ENCODE results near the gene FAM50B.
"Not testable (repeated sequence)": the region's sequence is repeated elsewhere in the genome, so short reads cannot be mapped to it uniquely, and the experiment has no call there.

FAM50B gene

DNA sequence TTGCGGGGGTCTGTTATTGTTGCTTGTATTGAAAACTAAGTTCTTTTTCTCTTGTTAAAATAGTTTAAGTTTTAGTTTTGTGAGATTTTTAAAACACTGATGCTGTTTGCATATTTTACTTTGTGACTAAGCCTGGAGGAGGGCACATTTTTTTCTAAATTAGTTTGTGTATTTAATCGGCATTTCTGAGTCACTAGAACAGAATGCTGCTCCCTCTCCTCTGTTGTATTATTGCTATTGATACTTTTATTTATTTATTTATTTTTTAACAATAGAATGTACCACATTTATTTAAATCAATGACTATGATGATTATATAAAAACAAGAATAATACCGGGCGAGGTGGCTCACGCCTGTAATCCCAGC lies 5.1 kb upstream of the FAM50B start:
- no peak for DNase-seq (ENCODE audit: low read depth, low spot score)
- H3K27ac ChIP-seq = no peak overlapping the region

DNA sequence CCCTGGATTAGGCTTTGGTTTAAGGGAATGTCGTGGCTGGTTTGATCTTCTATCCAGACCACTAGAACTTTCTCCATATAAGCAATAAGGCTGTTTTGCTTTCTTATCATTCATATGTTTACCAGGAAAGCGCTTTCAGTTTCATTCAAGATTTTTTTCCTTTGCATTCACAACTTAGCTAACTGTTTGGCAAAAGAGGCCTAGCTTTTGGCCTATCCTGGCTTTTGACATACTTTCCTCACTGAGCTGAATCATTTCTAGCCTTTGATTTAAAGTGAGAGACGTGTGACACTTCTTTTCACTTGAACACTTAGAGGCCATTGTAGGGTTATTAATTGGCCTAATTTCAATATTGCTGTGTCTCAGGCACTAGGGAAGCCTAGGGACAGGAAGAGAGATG lies 1.7 kb upstream of the FAM50B start:
- no peak overlapping the region for H3K27ac ChIP-seq
- no peak for DNase-seq (ENCODE audit: low read depth, low spot score)

DNA sequence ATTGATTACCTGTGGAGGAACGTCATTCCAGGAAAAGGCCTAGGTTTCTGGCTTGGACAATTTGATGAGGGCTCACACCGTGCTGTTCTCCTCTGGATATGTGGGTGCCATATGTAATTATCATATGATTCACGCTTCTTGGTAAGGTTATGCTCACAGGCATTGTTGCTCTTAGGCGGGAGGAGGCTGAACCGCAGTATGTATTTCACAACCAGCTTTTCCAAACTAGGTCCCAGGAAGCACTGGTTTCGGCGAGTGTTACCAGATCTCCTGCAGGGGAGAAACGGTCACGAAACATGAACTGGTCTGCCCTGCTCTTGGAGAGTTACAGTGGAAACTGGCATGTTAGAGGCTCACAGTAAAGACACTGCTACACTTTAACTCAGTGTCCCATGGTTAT lies 793 bp upstream of the FAM50B start:
- DNase-seq (ENCODE audit: low read depth, low spot score) = no peak
- H3K27ac ChIP-seq = peak overlapping the region; percentile 39

DNA sequence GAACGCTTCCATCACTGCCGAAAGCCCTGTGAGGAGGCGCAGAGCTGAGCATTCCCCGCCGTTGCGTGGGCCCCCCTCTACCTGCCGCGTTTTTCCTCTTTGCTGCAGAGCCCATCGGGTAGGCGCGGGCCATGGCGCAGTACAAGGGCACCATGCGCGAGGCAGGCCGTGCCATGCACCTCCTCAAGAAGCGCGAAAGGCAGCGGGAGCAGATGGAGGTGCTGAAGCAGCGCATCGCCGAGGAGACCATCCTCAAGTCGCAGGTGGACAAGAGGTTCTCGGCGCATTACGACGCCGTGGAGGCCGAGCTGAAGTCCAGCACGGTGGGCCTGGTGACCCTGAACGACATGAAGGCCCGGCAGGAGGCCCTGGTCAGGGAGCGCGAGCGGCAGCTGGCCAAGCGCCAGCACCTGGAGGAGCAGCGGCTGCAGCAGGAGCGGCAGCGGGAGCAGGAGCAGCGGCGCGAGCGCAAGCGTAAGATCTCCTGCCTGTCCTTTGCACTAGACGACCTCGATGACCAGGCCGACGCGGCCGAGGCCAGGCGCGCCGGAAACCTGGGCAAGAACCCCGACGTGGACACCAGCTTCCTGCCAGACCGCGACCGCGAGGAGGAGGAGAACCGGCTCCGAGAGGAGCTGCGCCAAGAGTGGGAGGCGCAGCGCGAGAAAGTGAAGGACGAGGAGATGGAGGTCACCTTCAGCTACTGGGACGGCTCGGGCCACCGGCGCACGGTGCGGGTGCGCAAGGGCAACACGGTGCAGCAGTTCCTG lies 693 bp downstream of the FAM50B start:
- DNase-seq (ENCODE audit: low read depth, low spot score) = no peak
- no peak overlapping the region for H3K27ac ChIP-seq

DNA sequence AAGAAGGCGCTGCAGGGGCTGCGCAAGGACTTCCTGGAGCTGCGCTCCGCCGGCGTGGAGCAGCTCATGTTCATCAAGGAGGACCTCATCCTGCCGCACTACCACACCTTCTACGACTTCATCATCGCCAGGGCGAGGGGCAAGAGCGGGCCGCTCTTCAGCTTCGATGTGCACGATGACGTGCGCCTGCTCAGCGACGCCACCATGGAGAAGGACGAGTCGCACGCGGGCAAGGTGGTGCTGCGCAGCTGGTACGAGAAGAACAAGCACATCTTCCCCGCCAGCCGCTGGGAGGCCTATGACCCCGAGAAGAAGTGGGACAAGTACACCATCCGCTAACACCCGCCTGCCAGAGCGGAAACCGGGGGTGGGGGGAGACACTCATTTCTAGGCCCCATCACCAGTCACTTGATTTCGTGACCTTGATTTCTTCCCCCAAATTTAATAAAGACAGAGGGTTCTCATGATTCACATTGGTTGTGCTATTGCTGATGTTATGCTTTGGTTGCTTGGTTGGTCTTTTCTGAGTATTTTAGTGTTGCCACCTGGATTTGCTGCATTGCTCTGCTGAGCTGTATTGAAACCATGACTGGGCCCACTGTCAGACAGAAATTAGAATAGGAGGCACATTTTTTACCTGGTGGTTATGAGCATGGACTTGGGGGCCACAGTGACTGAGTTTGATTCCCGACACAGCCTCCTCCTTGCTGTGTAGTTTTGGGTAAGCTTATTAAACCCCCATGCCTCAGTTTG lies 1.5 kb downstream of the FAM50B start:
- no peak for DNase-seq (ENCODE audit: low read depth, low spot score)
- H3K27ac ChIP-seq = no peak overlapping the region

DNA sequence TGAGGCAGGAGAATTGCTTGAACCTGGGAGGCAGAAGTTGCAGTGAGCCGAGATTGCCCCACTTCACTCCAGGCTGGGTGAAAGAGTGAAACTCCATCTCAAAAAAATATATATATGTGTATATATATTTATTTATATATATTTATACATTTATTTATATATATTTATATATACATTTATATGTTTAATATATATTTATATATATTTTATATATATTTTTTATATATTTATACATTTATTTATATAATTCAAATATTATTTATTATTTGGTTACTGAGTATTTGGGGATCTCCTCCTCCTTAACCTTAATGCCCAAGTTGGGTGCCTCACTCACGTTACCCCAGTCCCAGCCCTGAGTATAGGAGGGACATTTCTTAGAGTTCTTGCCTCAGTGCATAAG lies 2.7 kb downstream of the FAM50B start:
- H3K27ac ChIP-seq = no peak overlapping the region
- DNase-seq (ENCODE audit: low read depth, low spot score) = no peak

DNA sequence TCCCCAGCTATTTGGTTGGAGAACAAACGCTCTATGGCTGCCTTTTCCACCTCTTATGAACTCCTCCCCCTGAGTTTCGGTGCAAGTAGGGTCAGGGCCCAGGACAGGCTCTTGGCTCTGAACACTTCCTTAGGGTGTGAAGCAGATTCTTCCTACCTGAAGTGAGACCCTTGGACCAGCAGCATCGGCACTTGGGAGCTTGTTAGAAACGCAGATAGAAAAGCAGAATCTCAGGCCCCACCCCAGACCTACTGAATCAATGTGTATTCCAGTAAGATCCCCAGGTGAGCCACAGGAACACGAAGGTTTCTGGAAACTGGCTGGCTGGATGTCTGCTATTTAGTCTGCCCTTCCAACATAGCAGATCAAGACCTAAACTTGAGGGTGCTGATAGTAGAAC lies 3.2 kb downstream of the FAM50B start:
- no peak for DNase-seq (ENCODE audit: low read depth, low spot score)
- no peak overlapping the region for H3K27ac ChIP-seq

DNA sequence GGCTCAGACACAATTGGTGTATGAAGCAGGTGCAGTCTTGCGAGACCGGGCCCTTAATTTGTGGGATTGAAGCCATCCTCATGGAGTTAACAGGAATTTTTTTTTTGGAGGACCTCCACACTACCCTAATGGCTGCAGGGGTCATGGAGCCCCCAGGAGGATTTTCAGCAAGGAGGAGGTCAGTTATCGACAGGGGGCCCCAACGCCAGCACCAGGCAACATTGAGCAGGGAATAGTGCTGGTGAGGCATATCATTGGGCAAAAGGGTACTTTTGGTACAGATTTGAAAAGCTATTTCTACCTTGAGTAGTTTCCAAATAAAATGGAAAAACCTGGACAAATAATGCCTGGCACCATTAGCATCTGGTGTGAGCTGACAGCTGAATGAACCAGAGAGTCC lies 6.7 kb downstream of the FAM50B start:
- no peak for DNase-seq (ENCODE audit: low read depth, low spot score)
- no peak overlapping the region for H3K27ac ChIP-seq

DNA sequence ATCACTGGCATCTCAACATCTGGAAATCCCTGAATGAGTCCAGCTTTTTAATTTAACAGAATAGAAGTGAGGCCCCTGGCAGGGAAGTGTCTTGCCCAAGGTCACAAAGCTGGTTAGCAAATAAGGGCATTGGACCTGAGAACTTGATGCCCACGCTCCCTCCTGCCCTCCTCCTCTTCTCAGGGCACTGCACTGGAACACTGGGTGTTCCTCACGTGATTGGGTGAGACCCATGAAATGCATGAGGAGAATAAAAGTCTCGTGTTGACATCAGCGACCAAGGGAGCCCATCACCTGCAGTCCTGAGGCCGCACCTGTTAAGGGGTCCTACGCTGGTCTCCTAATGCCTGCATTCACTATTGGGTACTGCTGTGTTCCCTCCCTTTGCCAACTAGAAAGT lies 7.4 kb downstream of the FAM50B start:
- no peak overlapping the region for H3K27ac ChIP-seq
- DNase-seq (ENCODE audit: low read depth, low spot score) = no peak

DNA sequence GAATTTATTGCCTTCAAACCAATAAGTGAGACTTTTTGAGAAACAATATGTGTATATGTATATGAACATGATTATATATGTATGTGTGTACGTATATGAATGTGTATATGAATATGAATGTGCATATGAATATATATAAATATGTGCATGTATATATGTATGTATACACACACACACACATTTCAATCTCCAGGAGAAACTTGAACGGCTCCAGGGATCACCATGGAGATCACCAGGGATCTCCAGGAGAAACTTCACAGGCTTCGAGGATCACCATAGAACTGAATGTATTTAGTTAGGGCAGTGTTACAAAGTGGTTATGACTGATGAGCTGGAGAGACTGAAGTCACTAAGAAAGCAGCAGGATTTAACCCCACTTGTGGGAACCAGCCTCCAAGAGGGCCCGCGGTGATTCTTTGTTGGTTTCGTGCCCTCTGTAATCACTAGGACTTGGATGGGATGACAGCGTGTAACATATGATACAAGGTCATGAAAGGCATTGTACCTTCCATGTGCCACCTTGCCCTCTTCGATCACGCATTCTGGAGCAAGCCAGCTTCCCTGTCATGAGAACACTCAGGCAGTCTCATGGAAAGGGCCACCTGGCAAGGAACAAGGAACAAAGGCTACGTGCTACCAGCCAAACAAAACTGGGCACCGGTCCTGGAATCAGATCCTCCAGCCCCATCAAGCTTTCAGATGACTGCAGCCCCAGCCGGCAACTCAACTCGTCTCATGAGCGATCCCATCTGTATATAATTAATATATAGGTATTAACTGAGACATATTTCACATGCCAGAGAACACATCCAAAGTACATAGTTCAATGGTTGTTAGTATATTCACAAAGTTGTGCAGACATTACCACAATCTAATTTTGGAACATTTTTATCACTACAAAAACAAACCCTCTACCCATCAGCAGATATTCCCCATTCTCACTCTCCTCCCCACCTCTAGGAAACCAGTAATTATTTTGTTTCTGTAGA lies 8.6 kb downstream of the FAM50B start:
- DNase-seq (ENCODE audit: low read depth, low spot score) = no peak
- H3K27ac ChIP-seq = no peak overlapping the region

DNA sequence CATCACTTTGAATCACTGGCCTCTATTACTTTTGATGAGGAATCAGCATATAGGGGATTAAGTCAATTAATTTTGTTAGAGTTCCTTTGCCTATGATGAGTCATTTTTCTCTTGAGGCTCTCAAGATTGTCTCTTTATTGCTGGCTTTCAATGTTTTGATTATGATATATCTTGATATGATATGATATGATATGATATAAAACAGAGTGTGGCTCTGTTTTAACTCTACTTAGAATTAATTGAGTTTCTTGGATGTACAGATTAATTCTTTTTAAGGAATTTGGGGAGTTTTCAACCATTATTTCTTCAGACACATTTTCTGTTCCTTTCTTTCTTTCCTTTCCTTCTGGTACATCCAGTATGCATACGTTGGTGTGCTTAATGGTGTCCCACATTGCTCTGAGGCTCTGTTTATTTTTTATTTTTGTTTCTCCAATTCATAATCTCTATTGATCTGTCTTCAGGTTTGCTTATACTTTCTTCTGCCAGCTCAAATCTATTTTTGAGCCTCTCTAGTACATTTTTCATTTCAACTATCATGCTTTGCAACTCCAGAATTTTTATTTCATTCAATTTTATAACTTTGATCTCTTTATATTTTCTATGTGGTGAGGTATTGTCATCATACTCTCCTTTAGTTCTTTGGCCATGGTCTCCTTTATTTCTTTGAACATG lies 10.8 kb downstream of the FAM50B start:
- DNase-seq (ENCODE audit: low read depth, low spot score) = no peak
- no peak overlapping the region for H3K27ac ChIP-seq

DNA sequence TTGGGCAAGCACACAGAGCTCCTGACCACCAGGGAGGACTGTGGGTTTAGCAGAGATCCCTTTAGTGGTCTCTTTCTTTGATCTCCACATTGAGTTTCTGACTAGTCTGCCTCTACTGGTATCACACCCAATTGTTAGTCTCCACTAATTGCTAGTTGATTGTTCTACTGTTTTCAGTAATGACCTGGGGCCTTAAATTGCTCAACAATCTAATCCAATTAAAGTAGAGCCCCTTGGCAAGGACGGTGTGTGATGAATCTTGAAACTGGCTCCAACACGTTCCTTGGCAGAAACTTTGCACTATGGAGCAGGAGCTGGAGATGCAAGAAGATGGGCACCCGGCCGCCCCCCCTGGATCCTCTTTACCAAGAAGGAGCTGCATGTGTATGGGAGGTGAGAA lies 12.3 kb downstream of the FAM50B start:
- H3K27ac ChIP-seq = no peak overlapping the region
- no peak for DNase-seq (ENCODE audit: low read depth, low spot score)

DNA sequence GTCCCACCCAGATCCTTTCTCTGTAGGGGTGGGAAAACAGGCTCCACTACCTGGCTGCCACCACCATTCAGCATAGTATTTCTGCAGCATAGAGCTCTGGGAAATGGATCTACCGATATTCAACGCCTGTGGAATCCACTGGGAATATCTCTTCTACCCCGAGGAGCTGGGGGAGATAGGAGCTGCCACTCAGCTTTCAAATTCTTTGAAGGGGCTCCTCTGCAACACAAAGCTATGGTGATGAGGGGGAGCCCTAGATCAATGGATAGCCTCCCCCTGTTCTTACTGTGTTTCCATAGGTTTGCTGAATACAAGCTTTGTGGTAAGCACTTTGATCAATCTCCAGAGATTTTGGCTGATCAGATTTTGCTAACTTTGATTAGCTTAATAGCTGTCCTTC lies 12.9 kb downstream of the FAM50B start:
- DNase-seq (ENCODE audit: low read depth, low spot score) = no peak
- no peak overlapping the region for H3K27ac ChIP-seq

DNA sequence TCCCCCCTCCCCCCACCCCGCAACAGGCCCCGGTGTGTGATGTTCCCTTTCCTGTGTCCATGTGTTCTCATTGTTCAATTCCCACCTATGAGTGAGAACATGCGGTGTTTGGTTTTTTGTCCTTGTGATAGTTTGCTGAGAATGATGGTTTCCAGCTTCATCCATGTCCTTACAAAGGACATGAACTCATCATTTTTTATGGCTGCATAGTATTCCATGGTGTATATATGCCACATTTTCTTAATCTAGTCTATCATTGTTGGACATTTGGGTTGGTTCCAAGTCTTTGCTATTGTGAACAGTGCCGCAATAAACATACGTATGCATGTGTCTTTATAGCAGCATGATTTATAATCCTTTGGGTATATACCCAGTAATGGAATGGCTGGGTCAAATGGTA lies 14.1 kb downstream of the FAM50B start:
- not testable (repeated sequence) for H3K27ac ChIP-seq; DNase-seq (ENCODE audit: low read depth, low spot score)

DNA sequence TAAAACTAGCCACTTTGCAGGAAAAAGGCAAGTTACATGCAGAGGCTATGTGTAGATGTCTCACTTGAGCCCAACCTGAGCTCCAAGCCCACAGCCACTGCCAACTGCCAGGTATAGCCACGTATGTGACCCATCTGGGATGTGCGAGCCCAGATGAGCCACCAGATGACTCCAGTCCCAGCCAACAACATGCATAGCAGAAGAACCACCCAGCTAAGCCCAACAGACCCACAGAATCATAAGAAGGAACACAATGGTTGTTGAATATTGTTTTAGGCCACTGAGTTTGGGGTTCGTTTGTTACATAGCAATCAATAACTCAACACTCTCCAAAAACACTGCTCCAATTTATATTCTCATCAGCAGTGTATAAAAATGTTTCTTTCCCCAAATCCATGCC lies 16.3 kb downstream of the FAM50B start:
- no peak for DNase-seq (ENCODE audit: low read depth, low spot score)
- H3K27ac ChIP-seq = no peak overlapping the region

DNA sequence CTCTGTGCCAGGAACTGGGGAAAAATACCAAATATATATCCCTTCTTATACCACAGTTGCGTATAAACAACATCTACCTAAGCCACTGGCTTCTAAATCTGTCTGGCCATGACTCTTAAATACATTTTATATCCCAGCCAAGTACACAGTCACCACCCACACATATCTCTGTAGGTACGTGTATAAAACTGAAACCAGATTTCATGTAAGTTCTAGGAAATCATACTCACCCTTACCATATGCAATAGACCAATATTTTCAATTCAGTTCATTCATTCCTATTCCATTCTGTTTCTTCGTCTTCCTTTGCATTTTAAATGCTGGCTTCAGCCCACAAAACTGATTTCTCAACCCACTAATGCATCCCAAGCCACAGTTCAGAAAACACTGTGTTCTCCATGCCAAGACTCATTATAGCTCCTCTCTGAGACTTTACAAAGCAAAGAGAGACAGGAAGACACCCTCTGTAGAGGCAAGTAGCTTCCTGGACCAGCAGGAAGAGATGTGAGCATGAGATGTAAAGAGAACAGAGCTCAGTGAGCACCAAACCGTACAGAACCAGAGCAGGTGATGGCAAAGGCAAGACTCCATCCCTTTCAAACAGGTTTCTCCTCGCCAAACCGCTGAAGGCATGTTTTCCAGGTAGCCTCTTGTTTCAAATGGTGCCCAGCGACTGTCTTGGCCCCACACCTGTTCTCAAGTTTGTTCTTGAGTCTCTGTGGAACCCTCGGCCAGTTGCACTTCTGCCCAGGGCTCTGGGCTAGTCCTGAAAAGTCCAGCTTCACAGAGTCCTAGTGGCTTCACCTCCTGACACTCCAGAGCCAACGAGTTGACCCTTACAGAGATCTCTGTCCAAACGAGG lies 18.7 kb downstream of the FAM50B start:
- no peak for DNase-seq (ENCODE audit: low read depth, low spot score)
- H3K27ac ChIP-seq = no peak overlapping the region

DNA sequence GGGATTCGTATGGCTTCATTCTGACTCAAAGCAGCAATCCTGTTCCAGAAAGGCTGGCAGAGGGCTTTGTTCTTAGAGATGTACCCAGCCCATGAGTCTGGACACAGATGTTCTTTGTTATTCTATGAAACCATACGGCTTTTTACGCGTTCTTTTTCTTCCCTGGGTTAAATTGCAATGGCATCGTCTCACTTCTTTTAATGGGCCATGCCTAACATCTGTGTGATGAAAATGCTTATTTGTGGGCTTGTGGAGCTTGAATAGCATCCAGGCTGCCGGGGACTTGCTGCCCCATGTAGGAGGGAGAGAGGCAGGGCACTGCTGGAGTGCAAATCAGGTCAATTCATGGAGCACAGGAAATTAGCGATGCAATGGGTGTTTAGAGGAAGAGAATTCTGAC lies 19.4 kb downstream of the FAM50B start:
- no peak for DNase-seq (ENCODE audit: low read depth, low spot score)
- no peak overlapping the region for H3K27ac ChIP-seq

DNA sequence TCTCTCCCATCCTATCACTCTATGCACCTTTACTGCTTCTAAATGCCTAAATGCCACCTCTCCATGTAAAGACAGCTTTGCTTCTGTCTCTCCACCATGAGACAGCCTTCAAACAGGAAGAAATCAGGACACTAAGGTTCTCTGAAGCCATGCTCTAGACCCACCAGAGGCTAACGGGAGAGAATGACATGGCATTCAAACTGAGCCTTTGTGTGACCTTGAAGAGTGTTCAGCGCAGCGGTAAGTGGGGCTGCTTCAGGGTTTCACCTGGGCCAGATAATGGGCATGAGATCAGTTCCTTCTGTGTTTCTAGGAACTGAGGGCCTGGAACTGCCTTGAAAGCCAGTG lies 20.1 kb downstream of the FAM50B start:
- no peak for DNase-seq (ENCODE audit: low read depth, low spot score)
- H3K27ac ChIP-seq = no peak overlapping the region
